GM15510 (cell line): ENCODE data around the gene RET.

Experiments used
- POLR2A ChIP-seq: IDR thresholded peaks from 3 replicates; pipeline ENCODE4 v1.6.1; 2011; ENCODE audit warnings: borderline replicate concordance; ENCODE audit not compliant: insufficient read length; ENCODE audit errors: extremely low read depth

Gene RET

GRCh38 chr10:43053825-43054224, 23.0 kb upstream of the RET start:
- no peak for TF ChIP-seq POLR2A

- TF ChIP-seq POLR2A: no peak
Observed at GRCh38 chr10:43054593-43054992, 22.3 kb upstream of the RET start.

- TF ChIP-seq POLR2A: no peak
Observed at GRCh38 chr10:43055217-43055616, 21.7 kb upstream of the RET start.

GRCh38 chr10:43055991-43056567, 20.8 kb upstream of the RET start:
- no peak for TF ChIP-seq POLR2A

- TF ChIP-seq POLR2A: no peak
Observed at GRCh38 chr10:43056568-43057011, 20.3 kb upstream of the RET start.

- TF ChIP-seq POLR2A: no peak
Observed at GRCh38 chr10:43057231-43057711, 19.6 kb upstream of the RET start.

- no peak for TF ChIP-seq POLR2A
Observed at GRCh38 chr10:43057831-43058340, 19.0 kb upstream of the RET start.

- TF ChIP-seq POLR2A: no peak
Observed at GRCh38 chr10:43058716-43059335, 18.0 kb upstream of the RET start.

GRCh38 chr10:43059336-43059720, 17.5 kb upstream of the RET start:
- no peak for TF ChIP-seq POLR2A

GRCh38 chr10:43059828-43060227, 17.0 kb upstream of the RET start:
- no peak for TF ChIP-seq POLR2A

GRCh38 chr10:43060291-43060690, 16.6 kb upstream of the RET start:
- no peak for TF ChIP-seq POLR2A

- no peak for TF ChIP-seq POLR2A
Observed at GRCh38 chr10:43061331-43061730, 15.5 kb upstream of the RET start.

- no peak for TF ChIP-seq POLR2A
Observed at GRCh38 chr10:43061760-43062159, 15.1 kb upstream of the RET start.

- TF ChIP-seq POLR2A: no peak
Observed at GRCh38 chr10:43062402-43063160, 14.3 kb upstream of the RET start.

- TF ChIP-seq POLR2A: no peak
Observed at GRCh38 chr10:43064331-43065075, 12.4 kb upstream of the RET start.
